Activated naive CD8-positive, alpha-beta T cell treated with anti-CD3 and anti-CD28 coated beads, Interleukin-2, amount 10 ng/mL, durations not matched to agents 7 days and 5 days (primary cell): Measurements from ENCODE around the gene RIMBP3B. TPM values are rescaled to one million over a fixed set of nuclear protein-coding genes. Genes with fewer than 3 reads are reported as not detected.
"Not testable (repeated sequence)": the region's sequence is repeated elsewhere in the genome, so short reads cannot be mapped to it uniquely, and the experiment has no call there.

Source experiments
- ATAC-seq: fragments of 150-1000 bp; cut with Tn5 transposase; one replicate; pipeline ENCODE4 v1.10.0; 2021; ENCODE audit warnings: low read depth, moderate library complexity
- POLR2A ChIA-PET: fragments of 350-600 bp; sonication (Branson Sonifier 250); formaldehyde crosslinking; loops from one replicate; lab custom pipeline; 2021; ENCODE audit warnings: antibody characterized with exemption; lab: Charles Lee
- DNase-seq: peaks from one replicate; pipeline ENCODE4 v3.0.0; 2021
- H3K27ac Mint-ChIP-seq: one replicate; pipeline ENCODE4 v1.8.0; 2022; ENCODE audit warnings: mild to moderate bottlenecking, mixed read lengths
- H3K27me3 Mint-ChIP-seq: one replicate; pipeline ENCODE4 v1.8.0; 2022; ENCODE audit warnings: mild to moderate bottlenecking, moderate library complexity, mixed read lengths
- H3K36me3 Mint-ChIP-seq: one replicate; pipeline ENCODE4 v1.8.0; 2021; ENCODE audit warnings: mild to moderate bottlenecking, mixed read lengths
- H3K4me1 Mint-ChIP-seq: one replicate; pipeline ENCODE4 v1.8.0; 2021; ENCODE audit warnings: mixed read lengths
- H3K4me3 Mint-ChIP-seq: one replicate; pipeline ENCODE4 v1.8.0; 2022; ENCODE audit warnings: mild to moderate bottlenecking, moderate library complexity, mixed read lengths
- H3K9me3 Mint-ChIP-seq: one replicate; pipeline ENCODE4 v1.8.0; 2021; ENCODE audit warnings: mixed read lengths
- total RNA-seq, 2 experiments: library from RNA; stranded (reverse); gene quantifications; one replicate each; pipeline ENCODE4 v1.2.3, GENCODE V29; 2021

The RIMBP3B gene
- total RNA-seq, 2 experiments from 2014 or later, result 0.89 to 1.1 TPM

- H3K4me3 Mint-ChIP-seq, DNase-seq, H3K9me3 Mint-ChIP-seq, H3K4me1 Mint-ChIP-seq, H3K27me3 Mint-ChIP-seq, POLR2A ChIA-PET, H3K36me3 Mint-ChIP-seq, H3K27ac Mint-ChIP-seq, ATAC-seq: not testable (repeated sequence)
These were observed 52.7 kb downstream of the RIMBP3B start for GRCh38 chr22:21435998-21436810.

- H3K36me3 Mint-ChIP-seq, H3K9me3 Mint-ChIP-seq, ATAC-seq, H3K4me3 Mint-ChIP-seq, H3K4me1 Mint-ChIP-seq, POLR2A ChIA-PET, H3K27me3 Mint-ChIP-seq, DNase-seq, H3K27ac Mint-ChIP-seq: not testable (repeated sequence)
These were observed 54.5 kb downstream of the RIMBP3B start for GRCh38 chr22:21438013-21438412.

Other genes with a start within 250 kb of the RIMBP3B start
- 1 to 10 TPM; 6.8 to 7.0 TPM for gene HIC2, start 33.6 kb downstream of the RIMBP3B start, total RNA-seq
- gene TMEM191C, start 83.6 kb downstream of the RIMBP3B start, total RNA-seq, result 1 to 10 TPM; 5.1 to 5.4 TPM
- 1 to 10 TPM; 1.0 to 1.1 TPM for gene RIMBP3C, start 167.7 kb downstream of the RIMBP3B start, total RNA-seq
- gene UBE2L3, start 184.0 kb downstream of the RIMBP3B start, total RNA-seq, result 10 to 100 TPM; 49.3 to 51.5 TPM
- gene YDJC, start 246.3 kb downstream of the RIMBP3B start, total RNA-seq, result 10 to 100 TPM; 45.3 to 46.7 TPM
- under 1 TPM; 0.50 to 0.79 TPM for gene CCDC116, start 249.0 kb downstream of the RIMBP3B start, total RNA-seq